IMR-90 (cell line): ENCODE measurements around the gene PSPC1.

ENCODE experiments used
- BHLHE40 ChIP-seq: fragments of 150-350 bp; IDR thresholded peaks from 2 replicates; pipeline ENCODE4 v1.6.1; 2016; ENCODE audit warnings: mild to moderate bottlenecking, low read depth, low read length
- CHD1 ChIP-seq: IDR thresholded peaks from 2 replicates; pipeline ENCODE4 v1.6.1; 2012; ENCODE audit warnings: low read depth, low read length, improper control_type of control experiment
- CTCF ChIP-seq: conservative IDR thresholded peaks from 2 replicates; pipeline ENCODE4 v1.5.1; 2012; ENCODE audit warnings: mild to moderate bottlenecking, low read depth, low read length, improper control_type of control experiment
- FOS ChIP-seq: fragments of 150-350 bp; IDR thresholded peaks from 2 replicates; pipeline ENCODE4 v1.6.1; 2016; ENCODE audit warnings: low read depth, low read length
- MXI1 ChIP-seq: IDR thresholded peaks from 2 replicates; pipeline ENCODE4 v1.6.1; 2012; ENCODE audit warnings: low read depth, mild to moderate bottlenecking, low read length, moderate library complexity, borderline replicate concordance
- POLR2A ChIP-seq: IDR thresholded peaks from 2 replicates; pipeline ENCODE4 v1.6.1; 2012; ENCODE audit warnings: mild to moderate bottlenecking, low read depth, low read length
- RAD21 ChIP-seq: IDR thresholded peaks from 2 replicates; pipeline ENCODE4 v1.6.1; 2012; ENCODE audit warnings: low read length, improper control_type of control experiment
- RCOR1 ChIP-seq: IDR thresholded peaks from 2 replicates; pipeline ENCODE4 v1.6.1; 2012; ENCODE audit warnings: mild to moderate bottlenecking, low read length, improper control_type of control experiment; ENCODE audit not compliant: insufficient replicate concordance
- RFX5 ChIP-seq: IDR thresholded peaks from 2 replicates; pipeline ENCODE4 v1.8.0; 2012; ENCODE audit warnings: low read depth, mild to moderate bottlenecking, low read length, moderate library complexity

- TF ChIP-seq CTCF (no peak), RFX5 (no peak), POLR2A (no peak), RAD21 (no peak), FOS (no peak), BHLHE40 (no peak), RCOR1 (no peak), MXI1 (no peak), CHD1 (no peak)
These were observed 19.1 kb downstream of the PSPC1 start for GRCh38 chr13:19763618-19764017.
